HG02943 (cell line): ENCODE results near the gene RNF152.

ENCODE experiments used
- ATAC-seq: cut with Tn5 transposase; IDR thresholded peaks from one replicate; pipeline ENCODE4 v1.9.1; 2021; ENCODE audit warnings: mild to moderate bottlenecking, low read depth, moderate library complexity; ENCODE audit not compliant: unreplicated experiment

The RNF152 gene

GRCh38 chr18:61766266-61766884 is 126.4 kb downstream of the RNF152 start:
- ATAC-seq: no peak

DNA sequence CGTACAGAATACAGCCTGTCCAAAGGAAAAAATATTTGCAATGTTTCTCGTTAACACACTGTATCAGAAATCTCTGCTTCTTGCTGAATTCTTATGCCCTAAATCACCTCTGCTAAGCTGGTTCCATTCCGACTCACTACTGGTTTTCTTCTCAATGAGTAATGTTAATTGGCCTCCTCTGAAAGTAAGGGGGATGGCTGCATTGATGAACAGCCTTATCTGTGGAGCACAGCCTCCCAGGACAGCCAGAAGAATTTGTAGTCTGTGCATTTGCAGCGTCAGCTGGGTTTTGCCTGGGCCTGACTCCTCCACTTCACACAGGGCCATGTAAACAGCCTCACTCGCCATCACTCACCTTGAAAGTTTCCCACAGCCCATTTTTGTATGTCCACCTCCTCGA is 127.7 kb downstream of the RNF152 start:
- no peak for ATAC-seq

GRCh38 chr18:61764381-61764780 is 128.4 kb downstream of the RNF152 start:
- no peak for ATAC-seq

DNA sequence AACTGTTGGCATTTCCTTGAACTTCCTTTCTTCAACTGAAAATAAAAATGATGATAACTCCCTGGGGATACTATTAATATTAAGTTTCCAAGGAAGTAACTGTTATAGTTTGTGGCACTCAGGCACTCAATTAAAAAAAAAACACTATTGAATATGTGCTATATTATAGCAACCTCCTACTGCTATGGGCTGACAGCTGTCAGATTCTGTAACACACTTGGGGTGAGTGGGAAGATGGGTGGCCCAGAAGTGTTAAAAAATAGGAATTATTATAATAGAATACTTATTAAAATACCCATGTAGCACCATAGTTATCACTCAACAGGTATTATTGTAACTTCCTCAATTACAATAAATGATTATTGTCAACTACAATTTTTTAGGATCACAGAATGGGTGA is 130.9 kb downstream of the RNF152 start:
- ATAC-seq: no peak
